H9 (cell line): ENCODE results near the gene PLCB1. TPM values are rescaled to one million over a fixed set of nuclear protein-coding genes. Genes with fewer than 3 reads are reported as not detected.

Source experiments
- DNase-seq: peaks from one replicate; pipeline ENCODE4 v3.0.0-alpha.2; 2017
- H2AFZ ChIP-seq: one replicate; pipeline ENCODE4 v1.6.1; 2013; ENCODE audit warnings: mild to moderate bottlenecking, low read length, control low read depth, moderate library complexity
- H2AK5ac ChIP-seq: 2 replicates; pipeline ENCODE4 v1.6.1; 2013; ENCODE audit warnings: low read length, control low read depth, mixed read lengths; ENCODE audit not compliant: insufficient read length
- H2BK120ac ChIP-seq: one replicate; pipeline ENCODE4 v1.6.1; 2013; ENCODE audit warnings: low read depth, mild to moderate bottlenecking, low read length, control low read depth, inconsistent platforms; ENCODE audit not compliant: poor library complexity, severe bottlenecking
- H2BK12ac ChIP-seq: 2 replicates; pipeline ENCODE4 v1.6.1; 2013; ENCODE audit warnings: low read length, control low read depth, mixed read lengths, low read depth; ENCODE audit not compliant: insufficient read length
- H2BK15ac ChIP-seq: 2 replicates; pipeline ENCODE4 v1.6.1; 2013; ENCODE audit warnings: low read depth, low read length, control low read depth
- H2BK20ac ChIP-seq: one replicate; pipeline ENCODE4 v1.6.1; 2013; ENCODE audit warnings: low read depth, mild to moderate bottlenecking, low read length, control low read depth, inconsistent platforms; ENCODE audit not compliant: poor library complexity, severe bottlenecking
- H2BK5ac ChIP-seq: 2 replicates; pipeline ENCODE4 v1.6.1; 2013; ENCODE audit warnings: low read length, control low read depth, mixed read lengths; ENCODE audit not compliant: insufficient read length
- H3K14ac ChIP-seq: 2 replicates; pipeline ENCODE4 v1.6.1; 2013; ENCODE audit warnings: low read length, control low read depth; ENCODE audit not compliant: insufficient read depth
- H3K18ac ChIP-seq: 2 replicates; pipeline ENCODE4 v1.6.1; 2013; ENCODE audit warnings: low read depth, mild to moderate bottlenecking, mixed read lengths, low read length, control low read depth; ENCODE audit not compliant: insufficient read length
- H3K23ac ChIP-seq: 2 replicates; pipeline ENCODE4 v1.6.1; 2013; ENCODE audit warnings: low read length, control low read depth, mixed read lengths, low read depth; ENCODE audit not compliant: insufficient read length
- H3K23me2 ChIP-seq: 2 replicates; pipeline ENCODE4 v1.6.1; 2013; ENCODE audit warnings: low read depth, mild to moderate bottlenecking, mixed read lengths, low read length, control low read depth; ENCODE audit not compliant: insufficient read length, poor library complexity, severe bottlenecking
- H3K27ac ChIP-seq: 2 replicates; pipeline ENCODE4 v1.5.1; 2013; ENCODE audit warnings: low read length, control low read depth, mixed read lengths, low read depth; ENCODE audit not compliant: insufficient read length
- H3K27me3 ChIP-seq: 2 replicates; pipeline ENCODE4 v1.6.1; 2013; ENCODE audit warnings: low read length, control low read depth, inconsistent platforms; ENCODE audit not compliant: insufficient read depth
- H3K4ac ChIP-seq: 2 replicates; pipeline ENCODE4 v1.6.1; 2013; ENCODE audit warnings: low read depth, mild to moderate bottlenecking, control low read depth, inconsistent platforms, low read length, moderate library complexity
- H3K4me1 ChIP-seq: 2 replicates; pipeline ENCODE4 v1.6.1; 2013; ENCODE audit warnings: low read length, control low read depth, inconsistent platforms; ENCODE audit not compliant: insufficient read depth
- H3K4me2 ChIP-seq: 2 replicates; pipeline ENCODE4 v1.6.1; 2013; ENCODE audit warnings: low read length, control low read depth, mixed read lengths; ENCODE audit not compliant: insufficient read length, insufficient read depth
- H3K56ac ChIP-seq: 2 replicates; pipeline ENCODE4 v1.6.1; 2013; ENCODE audit warnings: low read depth, mild to moderate bottlenecking, mixed read lengths, low read length, control low read depth; ENCODE audit not compliant: insufficient read length
- H3K79me1 ChIP-seq: 2 replicates; pipeline ENCODE4 v1.6.1; 2013; ENCODE audit warnings: low read depth, mild to moderate bottlenecking, moderate library complexity, low read length, control low read depth, inconsistent platforms; ENCODE audit not compliant: insufficient read depth, poor library complexity, severe bottlenecking
- H3K79me2 ChIP-seq: 2 replicates; pipeline ENCODE4 v1.6.1; 2013; ENCODE audit warnings: low read length, control low read depth, inconsistent platforms; ENCODE audit not compliant: insufficient read depth
- H3K9ac ChIP-seq: 2 replicates; pipeline ENCODE4 v1.6.1; 2013; ENCODE audit warnings: low read length, control low read depth, mixed read lengths; ENCODE audit not compliant: insufficient read length; ENCODE audit errors: extremely low read depth
- H3K9me3 ChIP-seq: one replicate; pipeline ENCODE4 v1.6.1; 2013; ENCODE audit warnings: low read depth, low read length, inconsistent platforms; ENCODE audit not compliant: control insufficient read depth
- H3T11ph ChIP-seq: one replicate; pipeline ENCODE4 v1.6.1; 2013; ENCODE audit warnings: mild to moderate bottlenecking, low read length, control low read depth, inconsistent platforms
- H4K20me1 ChIP-seq: one replicate; pipeline ENCODE4 v1.6.1; 2013; ENCODE audit not compliant: control insufficient read depth, insufficient read length, insufficient read depth
- H4K5ac ChIP-seq: 2 replicates; pipeline ENCODE4 v1.6.1; 2013; ENCODE audit warnings: low read depth, mild to moderate bottlenecking, mixed read lengths, low read length, control low read depth; ENCODE audit not compliant: insufficient read length
- H4K8ac ChIP-seq: replicated peaks from 2 replicates; pipeline ENCODE4 v1.6.1; 2013; ENCODE audit warnings: low read length, control low read depth, mixed read lengths, low read depth; ENCODE audit not compliant: insufficient read length
- H4K91ac ChIP-seq: 2 replicates; pipeline ENCODE4 v1.6.1; 2013; ENCODE audit warnings: low read depth, mild to moderate bottlenecking, moderate library complexity, mixed read lengths, low read length, control low read depth; ENCODE audit not compliant: insufficient read length
- H3K27ac Mint-ChIP-seq, 3 experiments: 2 replicates in 2 of 3; 3 replicates in 1 of 3; pipeline ENCODE4 v1.8.0; 2020 to 2021; ENCODE audit warnings: mixed read lengths in 3 of 3, mild to moderate bottlenecking in 1 of 3, moderate library complexity in 1 of 3
- H3K27me3 Mint-ChIP-seq: 2 replicates; pipeline ENCODE4 v1.8.0; 2021; ENCODE audit warnings: low read depth, mild to moderate bottlenecking, moderate library complexity, mixed read lengths
- H3K36me3 Mint-ChIP-seq, 3 experiments: 2 replicates in 2 of 3; 3 replicates in 1 of 3; pipeline ENCODE4 v1.8.0; 2020 to 2021; ENCODE audit warnings: low read depth in 3 of 3, mixed read lengths in 3 of 3; ENCODE audit not compliant: insufficient read depth in 1 of 3
- H3K4me1 Mint-ChIP-seq, 2 experiments: 2 replicates each; pipeline ENCODE4 v1.8.0; 2020; ENCODE audit warnings: mixed read lengths in 2 of 2
- H3K4me3 Mint-ChIP-seq, 2 experiments: 2 replicates in 1 of 2; 3 replicates in 1 of 2; pipeline ENCODE4 v1.8.0; 2020 to 2021; ENCODE audit warnings: mild to moderate bottlenecking in 2 of 2, mixed read lengths in 2 of 2, moderate library complexity in 1 of 2
- H3K9me3 Mint-ChIP-seq, 2 experiments: 2 replicates in 1 of 2; 3 replicates in 1 of 2; pipeline ENCODE4 v1.8.0; 2020; ENCODE audit warnings: mild to moderate bottlenecking in 2 of 2, mixed read lengths in 2 of 2, moderate library complexity in 1 of 2
- CTCF ChIP-seq: fragments of 200-600 bp; sonication (generic); conservative IDR thresholded peaks from 3 replicates; pipeline ENCODE4 v1.8.0; 2021; ENCODE audit warnings: antibody characterized with exemption, mild to moderate bottlenecking
- WGBS: extraction: QIAGEN DNeasy Blood & Tissue Kit; methylation state at CpG from one replicate; pipeline ENCODE4 v1.1.7; 2013; ENCODE audit warnings: missing lambda C conversion rate, low lambda C conversion rate, mixed read lengths; ENCODE audit not compliant: insufficient read length; ENCODE audit errors: extremely low coverage; 5-methylcytosine and 5-hydroxymethylcytosine counted together
- total RNA-seq: library from RNA; stranded (reverse); gene quantifications from 2 replicates; pipeline ENCODE4 v1.2.1, GENCODE V29; 2021

Gene PLCB1
- total RNA-seq, 1 experiment from 2014 or later: 11.5 TPM

GRCh38 chr20:8335059-8335458 is 203.0 kb downstream of the PLCB1 start:
- no peaks in the 10 kb centered on the region for H3K79me2 ChIP-seq
- Mint-ChIP-seq H3K36me3 (no peaks in the 10 kb centered on the region), H3K27me3 (no peaks in the 10 kb centered on the region), H3K9me3 (no peaks in the 10 kb centered on the region), H3K4me3 (no peak overlapping the region), H3K27ac (no peak overlapping the region), H3K4me1 (peaks cover 6 to 7% of the 10 kb centered on the region in 2 experiments)
- H2AFZ ChIP-seq: no peak overlapping the region
- no peak overlapping the region for H3K4me2 ChIP-seq
- no peak overlapping the region for H3K14ac ChIP-seq
- H4K8ac ChIP-seq: no peak overlapping the region
- no peak overlapping the region for H3K4ac ChIP-seq
- no peaks in the 10 kb centered on the region for H3K79me1 ChIP-seq
- no CpG with 5 or more reads among the region's 1 CpG for WGBS
- no peaks in the 10 kb centered on the region for H3K27me3 ChIP-seq
- H3K27ac ChIP-seq: no peak overlapping the region
- H3K23me2 ChIP-seq: no peaks in the 10 kb centered on the region
- no peak overlapping the region for H2BK120ac ChIP-seq
- H3K9ac ChIP-seq: no peak overlapping the region
- no peak overlapping the region for H2AK5ac ChIP-seq
- no peak overlapping the region for H3K23ac ChIP-seq
- no peak overlapping the region for H4K5ac ChIP-seq
- no peak overlapping the region for H2BK15ac ChIP-seq
- DNase-seq: no peak
- H3K18ac ChIP-seq: no peak overlapping the region
- H2BK20ac ChIP-seq: no peak overlapping the region
- 0 out of 2 replicates have a peak, but pooled peaks cover 2% of the 10 kb centered on the region for H3K4me1 ChIP-seq
- no peak overlapping the region for H4K91ac ChIP-seq
- TF ChIP-seq CTCF: no peak
- H2BK12ac ChIP-seq: no peak overlapping the region
- H3K9me3 ChIP-seq: no peaks in the 10 kb centered on the region
- H3K56ac ChIP-seq: no peak overlapping the region
- H4K20me1 ChIP-seq: no peaks in the 10 kb centered on the region
- no peak overlapping the region for H3T11ph ChIP-seq
- H2BK5ac ChIP-seq: no peak overlapping the region
